Heart left ventricle (tissue), 16 donors: ENCODE measurements around the gene NCAPH2. TPM values are rescaled to one million over a fixed set of nuclear protein-coding genes. Genes with fewer than 3 reads are reported as not detected.
A peak's percentile ranks its signal among the peaks of the same experiment; 100 is the strongest.

ENCODE experiments used
- ATAC-seq, 4 donors: fragments of 200-7000 bp; cut with Tn5 transposase; one replicate each; pipeline ENCODE4 v1.9.1; 2020 to 2022; ENCODE audit warnings: moderate library complexity in 4 of 4, mild to moderate bottlenecking in 3 of 4, moderate number of reproducible peaks in 1 of 4
- DNase-seq, 5 donors: peaks; one replicate each; pipeline ENCODE4 v3.0.0-alpha.2; 2020
- H3K27ac ChIP-seq, 12 donors: fragments of 200-600 bp; sonication (generic) in 4 of 12; one replicate each; pipeline versions ENCODE4 v1.5.0 to v1.8.0; 2016 to 2022; ENCODE audit warnings: mild to moderate bottlenecking in 2 of 12
- H3K27me3 ChIP-seq, 9 donors: fragments of 200-600 bp; sonication (generic) in 2 of 9; one replicate each; pipeline versions ENCODE4 v1.5.1 to v1.8.0; 2016 to 2022; ENCODE audit warnings: mild to moderate bottlenecking in 3 of 9
- H3K36me3 ChIP-seq, 9 donors: fragments of 200-600 bp; sonication (generic) in 2 of 9; one replicate each; pipeline versions ENCODE4 v1.5.0 to v1.8.0; 2018 to 2022; ENCODE audit warnings: mild to moderate bottlenecking in 2 of 9
- H3K4me1 ChIP-seq, 12 donors: fragments of 200-600 bp; sonication (generic) in 4 of 12; one replicate each; pipeline versions ENCODE4 v1.5.0 to v1.8.0; 2016 to 2022; ENCODE audit warnings: mild to moderate bottlenecking in 3 of 12
- H3K4me3 ChIP-seq, 12 donors: fragments of 200-600 bp; sonication (generic) in 4 of 12; one replicate each; pipeline versions ENCODE4 v1.5.0 to v1.8.0; 2017 to 2022; ENCODE audit warnings: mild to moderate bottlenecking in 9 of 12, moderate library complexity in 4 of 12
- H3K9me3 ChIP-seq, 12 donors: fragments of 200-600 bp; sonication (generic) in 4 of 12; one replicate each; pipeline versions ENCODE4 v1.5.0 to v1.8.0; 2016 to 2022; ENCODE audit warnings: mild to moderate bottlenecking in 1 of 12
- CTCF ChIP-seq, 12 donors: fragments of 200-600 bp; sonication (generic) in 4 of 12; IDR thresholded peaks; one replicate each; pipeline versions ENCODE4 v1.5.0 to v1.8.0; 2018 to 2022; ENCODE audit warnings: antibody characterized with exemption in 12 of 12, mild to moderate bottlenecking in 5 of 12
- POLR2A ChIP-seq, 2 donors: fragments of 450-650 bp; IDR thresholded peaks; one replicate each; pipeline ENCODE4 v1.6.1; 2017; ENCODE audit warnings: antibody characterized with exemption in 2 of 2, mild to moderate bottlenecking in 2 of 2, moderate library complexity in 2 of 2
- WGBS, 4 donors: extraction: QIAGEN DNeasy Blood & Tissue Kit in 2 of 4; methylation state at CpG; one replicate each; pipeline versions ENCODE4 v1.1.5 to v1.1.7; 2013 to 2018; 5-methylcytosine and 5-hydroxymethylcytosine counted together
- intact Hi-C, 10 donors: fragments of 100-400 bp; cut with DNase I; formaldehyde crosslinking; loops; one replicate each; pipeline versions ENCODE4 v1.11.1 to v1.14.2; 2022
- polyA plus RNA-seq, 2 donors: library from polyadenylated mRNA; stranded (reverse); fragments of 200-250 nt; gene quantifications; one replicate each; pipeline ENCODE4 v1.2.3, GENCODE V29; 2013
- total RNA-seq, 9 donors: library from RNA; depleted of rRNA in 2 of 9; stranded (reverse); fragments of >200 nt in 2 of 9; fragmentation: NEBNext Ultra II Directional in 3 of 9; extraction: Animal tissue kit (Norgen Biotek cat#: 25700) in 3 of 9; gene quantifications; one replicate each; pipeline versions ENCODE4 v1.1.0 to v1.2.4, GENCODE V29; 2016 to 2023
- donor health status: ischemic (EF 13 %, LVEDD 7.1; RV severe dilation, severe dysfunction).
- donor health status: healthy with polysubstance abuse.
- donor health status: DM: no; HTN: yes; CAD: no.
- donor health status: DM: no; HTN: no; CAD: no.
- donor health status: ischemic (EF 25% LVEDD 6.9; RV normal size, moderate dysfunction).
- donor health status: ischemic (EF 25% LVEDD 5.7; RV mildly dilated, moderate dysfunction).
- donor health status: healthy.
- donor health status: DM: yes; HTN: yes; CAD: no.
- donor health status: ischemic (EF 35%, LVEDD 5.7; RV mildly dilated, moderate dysfunction).
- donor health status: nonischemic (EF 11% LVEDD 7.7; RV severe dilation, severe dysfunction).
- donor health status: DM: yes; HTN: yes; CAD: no.
- donor health status: PGD.
- donor health status: ischemic (EF 29% LVEDD 5.4; RV normal size, mild dysfunction).
- donor health status: nonischemic (EF 23%, LVEDD 6.1; RV moderate dilation, normal function).

Gene NCAPH2
- total and polyA plus RNA-seq, 11 donors, result 24.7 to 43.3 (median 28.1) TPM

- intact Hi-C loops, result loop anchor here in 4 of 10 donors (1.0 to 10.0 kb wide), 6 partner anchors 16 to 280 kb away; partner anchors contain the start of genes NCAPH2 (in 2 of the 4), SYCE3 (in 2 of the 4) and TUBGCP6 (in 1 of the 4)
- H3K4me1 ChIP-seq, result peaks cover 0 to 50% (median 29%) of the 10 kb centered on the region in 12 donors
- WGBS, 4 donors, result 0 to 1% (median 1%) methylated on average over 19 to 84 of the region's 84 CpGs
- peak within 1 kb of the TSS; percentile 83 to 99 (median 94) for H3K27ac ChIP-seq
- H3K9me3 ChIP-seq, result no peaks in the 10 kb centered on the region
- peaks cover 0 to 64% (median 36%) of the 10 kb centered on the region in 9 donors for H3K36me3 ChIP-seq
- H3K4me3 ChIP-seq, result peak within 1 kb of the TSS; percentile 47 to 89 (median 74)
- ATAC-seq (peak; percentile 68 to 75 (median 72)), DNase-seq (peak; percentile 97 to 99 (median 97))
- peak in 1 of 2 donors; percentile 87 for TF ChIP-seq POLR2A (IDR thresholded peaks at IDR 0.05)
- peak in 11 of 12 donors; percentile 14 to 56 (median 32) for TF ChIP-seq CTCF (IDR thresholded peaks at IDR 0.05)
- peaks cover 0 to 12% (median 0%) of the 10 kb centered on the region in 9 donors for H3K27me3 ChIP-seq
Measured at GRCh38 chr22:50525104-50525857, 17.3 kb downstream of the NCAPH2 start, which contains the start of gene SCO2. TSS of gene SCO2 (minus strand) at chr22:50525598. CDS start at chr22:50524411, 1,187 bp downstream.

- Histone ChIP-seq H3K27ac (peak overlapping the region; percentile 83 to 99 (median 94)), H3K4me3 (peak overlapping the region; percentile 47 to 89 (median 74)), H3K36me3 (peaks cover 0 to 61% (median 32%) of the 10 kb centered on the region in 9 donors), H3K27me3 (peaks cover 0 to 17% (median 0%) of the 10 kb centered on the region in 9 donors), H3K9me3 (no peaks in the 10 kb centered on the region), H3K4me1 (peaks cover 0 to 55% (median 31%) of the 10 kb centered on the region in 12 donors)
- DNase-seq (no peak), ATAC-seq (peak in 1 of 4 donors; percentile 25)
- 0% methylated on average over 9 to 33 of the region's 33 CpGs; no CpG with 5 or more reads in 1 of the 4 donors for WGBS, 4 donors
- intact Hi-C loops, result loop anchor here in 5 of 10 donors (1.0 to 10.0 kb wide), 8 partner anchors 17 to 281 kb away; partner anchors contain the start of genes NCAPH2 (in 2 of the 5), SYCE3 (in 2 of the 5), CHKB (in 1 of the 5) and TUBGCP6 (in 1 of the 5)
- TF ChIP-seq CTCF (IDR thresholded peaks at IDR 0.05), result no peak
- TF ChIP-seq POLR2A (IDR thresholded peaks at IDR 0.05), result no peak
Measured at GRCh38 chr22:50525858-50526107, 17.8 kb downstream of the NCAPH2 start.

- peaks cover 0 to 56% (median 27%) of the 10 kb centered on the region in 9 donors for H3K36me3 ChIP-seq
- WGBS, 4 donors, result 2 to 8% (median 2%) methylated on average over 8 to 77 of the region's 77 CpGs
- intact Hi-C loops, result loop anchor here in 4 of 10 donors (2.0 to 10.0 kb wide), 5 partner anchors 36 to 281 kb away; partner anchors contain the start of genes CHKB (in 1 of the 4), SYCE3 (in 1 of the 4) and TUBGCP6 (in 1 of the 4)
- peak overlapping the region; percentile 83 to 99 (median 94) for H3K27ac ChIP-seq
- H3K27me3 ChIP-seq, result peaks cover 0 to 22% (median 0%) of the 10 kb centered on the region in 9 donors
- no peaks in the 10 kb centered on the region for H3K9me3 ChIP-seq
- H3K4me1 ChIP-seq, result peaks cover 0 to 60% (median 34%) of the 10 kb centered on the region in 12 donors
- TF ChIP-seq CTCF (IDR thresholded peaks at IDR 0.05) (peak; percentile 53 to 84 (median 67)), POLR2A (IDR thresholded peaks at IDR 0.05) (peak in 1 of 2 donors; percentile 40)
- H3K4me3 ChIP-seq, result peak overlapping the region; percentile 47 to 89 (median 74)
- ATAC-seq (peak; percentile 3 to 42 (median 24)), DNase-seq (peak; percentile 85 to 92 (median 87))
Measured at GRCh38 chr22:50526108-50526833, 18.2 kb downstream of the NCAPH2 start.
